GM19238 (cell line): ENCODE measurements around the gene TIMM8B.
A peak's percentile ranks its signal among the peaks of the same experiment; 100 is the strongest.
"Not testable (repeated sequence)": the region's sequence is repeated elsewhere in the genome, so short reads cannot be mapped to it uniquely, and the experiment has no call there.

Experiments
- DNase-seq: peaks from one replicate; pipeline ENCODE4 v3.0.0; 2011; ENCODE audit warnings: low spot score; ENCODE audit not compliant: insufficient read length

TIMM8B gene, protein sequence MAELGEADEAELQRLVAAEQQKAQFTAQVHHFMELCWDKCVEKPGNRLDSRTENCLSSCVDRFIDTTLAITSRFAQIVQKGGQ

DNA sequence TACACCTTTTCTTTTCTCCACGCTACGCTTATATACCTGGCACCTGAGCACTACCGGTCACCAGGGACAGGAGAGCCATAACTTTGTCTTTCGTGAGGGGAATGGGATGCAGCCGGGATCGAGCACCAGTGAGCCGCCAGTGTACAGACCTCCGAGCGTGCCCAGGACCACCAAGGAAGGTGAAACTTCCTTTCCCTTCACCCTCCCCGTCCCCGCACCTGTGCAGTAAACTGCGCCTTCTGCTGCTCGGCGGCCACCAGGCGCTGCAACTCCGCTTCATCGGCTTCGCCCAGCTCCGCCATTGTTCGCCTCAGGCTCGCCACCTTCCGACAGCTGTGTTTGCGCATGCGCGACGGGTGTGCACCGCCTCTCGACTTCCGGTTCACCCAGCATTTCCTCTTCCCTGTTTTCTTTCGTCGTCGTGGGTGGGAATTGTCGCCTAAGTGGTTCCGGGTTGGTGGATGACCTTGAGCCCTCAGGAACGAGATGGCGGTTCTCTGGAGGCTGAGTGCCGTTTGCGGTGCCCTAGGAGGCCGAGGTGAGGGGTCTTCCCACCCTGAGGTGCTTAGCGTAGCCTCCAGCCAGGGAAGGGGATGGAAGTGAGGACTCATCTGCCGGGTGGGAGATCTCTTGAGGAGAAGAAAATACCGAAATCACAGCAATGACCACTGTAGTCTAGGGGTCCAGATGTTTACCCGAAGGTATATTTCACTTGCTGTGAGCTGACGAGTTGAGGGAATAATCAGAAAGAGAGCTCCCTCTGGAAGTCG lies at the start of gene TIMM8B, which contains the start of gene SDHD:
Gene TIMM8B (minus strand): TSS at position 335 of the 770 bp plus-strand sequence. CDS start 33 bp downstream, at position 302.
Gene SDHD (plus strand): TSS at position 452 of the 770 bp plus-strand sequence. CDS start 35 bp downstream, at position 487.
- peak; percentile 85 for DNase-seq

GRCh38 chr11:112134473-112134872 lies 47.9 kb upstream of the TIMM8B start:
- DNase-seq = no peak

DNA sequence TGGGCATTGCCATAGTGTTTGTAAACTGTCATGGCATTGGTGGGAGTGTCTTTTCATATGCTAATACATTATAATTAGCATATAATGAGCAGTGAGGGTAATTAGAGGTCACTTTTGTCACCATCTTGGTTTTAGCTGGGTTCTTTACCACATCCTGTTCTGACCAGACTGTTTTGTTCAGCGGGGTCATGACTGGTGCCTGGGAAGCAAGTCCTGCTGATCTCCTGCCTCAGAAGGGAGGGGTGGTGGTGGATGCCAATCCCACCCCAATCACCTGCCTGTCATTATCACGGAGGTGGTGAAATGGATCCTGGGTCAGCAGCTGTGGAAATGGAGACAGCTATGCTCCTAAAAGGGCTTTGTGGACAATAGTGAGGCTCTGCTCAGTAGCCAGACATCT lies 46.2 kb upstream of the TIMM8B start:
- DNase-seq = no peak

DNA sequence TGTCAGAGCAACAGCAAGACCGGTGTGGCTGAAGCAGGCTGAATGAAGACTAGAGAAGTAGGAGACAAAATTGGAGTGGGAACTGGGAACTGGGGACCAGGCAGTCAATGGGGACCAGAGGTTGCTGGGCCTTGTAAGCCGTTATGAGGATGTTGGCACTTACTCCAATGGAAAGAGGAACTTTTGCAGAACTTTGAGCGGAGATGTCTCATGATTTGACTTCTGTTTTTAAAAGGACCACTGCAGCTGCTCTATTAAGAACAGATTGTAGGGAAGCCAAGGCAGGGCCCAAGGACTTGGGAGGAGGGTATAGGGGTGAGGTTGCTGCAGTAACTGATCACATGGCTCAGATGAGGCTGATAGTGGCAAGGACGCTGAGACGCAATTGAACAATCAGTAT lies 43.1 kb upstream of the TIMM8B start:
- no peak for DNase-seq

DNA sequence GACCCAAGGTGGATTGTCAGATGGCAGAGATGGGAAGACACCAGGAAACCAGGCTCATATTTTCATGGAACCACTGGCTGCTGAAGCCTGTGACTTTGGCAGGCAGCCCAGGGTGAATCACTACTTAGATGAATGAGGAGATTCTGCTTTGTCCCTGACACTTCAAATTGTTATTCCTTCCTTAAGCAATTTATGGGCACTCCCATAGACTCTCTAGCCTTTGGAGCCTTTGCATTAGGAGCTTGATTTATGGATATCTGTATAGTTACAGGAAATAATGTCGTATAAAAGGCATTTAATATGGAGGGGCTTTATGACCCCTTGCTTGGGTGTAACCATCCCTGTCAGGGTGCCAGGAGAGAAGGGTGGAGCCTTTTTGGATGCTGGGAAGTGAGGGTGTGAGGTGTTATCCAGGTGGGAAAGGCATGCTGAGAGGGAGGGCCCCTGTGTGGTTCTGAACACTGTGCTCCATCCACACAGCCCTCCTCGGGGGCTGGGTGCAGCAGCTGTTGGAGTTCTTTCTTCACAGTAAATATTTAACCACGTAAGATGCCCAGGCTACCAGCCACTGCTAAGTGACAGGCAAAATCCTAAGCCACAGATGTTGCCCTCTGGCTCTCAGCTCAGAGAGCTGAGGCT lies 42.0 kb upstream of the TIMM8B start:
- DNase-seq = no peak

DNA sequence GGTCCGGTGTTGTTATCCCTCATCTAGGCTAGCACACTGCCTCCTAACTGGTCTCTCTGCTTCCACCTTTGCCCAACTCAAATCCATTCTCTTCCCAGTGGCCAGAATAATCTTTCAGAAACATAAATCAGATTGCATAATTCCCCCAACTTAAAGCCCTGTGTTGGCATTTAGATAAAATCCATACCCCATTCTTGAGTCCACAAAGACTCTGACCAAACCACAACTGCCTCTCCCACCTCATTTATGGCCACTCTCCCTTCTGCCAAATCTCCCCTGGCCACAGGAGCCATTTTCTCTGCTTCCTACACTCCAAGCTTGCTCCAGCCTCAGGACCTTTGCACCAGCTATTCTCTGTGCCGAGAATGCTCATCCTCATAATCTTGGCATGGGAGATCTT lies 40.5 kb upstream of the TIMM8B start:
- DNase-seq = no peak

DNA sequence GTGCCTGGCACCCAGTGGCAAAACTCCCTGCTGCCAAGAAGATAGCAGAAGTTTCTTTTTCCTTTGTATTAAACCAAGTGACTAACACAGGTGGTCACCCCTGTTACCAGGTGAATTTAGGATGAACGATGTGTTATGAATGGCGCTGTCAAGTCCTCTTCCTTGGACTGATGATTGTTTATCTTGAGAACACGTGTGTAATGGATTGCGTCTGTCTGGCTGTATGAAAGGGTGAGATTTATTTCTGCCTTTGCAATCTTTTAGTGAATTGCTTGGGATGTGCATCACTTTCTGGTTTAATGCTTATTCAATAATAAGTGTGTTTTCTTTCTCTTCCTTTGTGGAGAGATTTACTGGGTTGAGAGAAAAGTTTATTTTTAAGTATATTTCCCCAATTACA lies 36.6 kb upstream of the TIMM8B start:
- no peak for DNase-seq

DNA sequence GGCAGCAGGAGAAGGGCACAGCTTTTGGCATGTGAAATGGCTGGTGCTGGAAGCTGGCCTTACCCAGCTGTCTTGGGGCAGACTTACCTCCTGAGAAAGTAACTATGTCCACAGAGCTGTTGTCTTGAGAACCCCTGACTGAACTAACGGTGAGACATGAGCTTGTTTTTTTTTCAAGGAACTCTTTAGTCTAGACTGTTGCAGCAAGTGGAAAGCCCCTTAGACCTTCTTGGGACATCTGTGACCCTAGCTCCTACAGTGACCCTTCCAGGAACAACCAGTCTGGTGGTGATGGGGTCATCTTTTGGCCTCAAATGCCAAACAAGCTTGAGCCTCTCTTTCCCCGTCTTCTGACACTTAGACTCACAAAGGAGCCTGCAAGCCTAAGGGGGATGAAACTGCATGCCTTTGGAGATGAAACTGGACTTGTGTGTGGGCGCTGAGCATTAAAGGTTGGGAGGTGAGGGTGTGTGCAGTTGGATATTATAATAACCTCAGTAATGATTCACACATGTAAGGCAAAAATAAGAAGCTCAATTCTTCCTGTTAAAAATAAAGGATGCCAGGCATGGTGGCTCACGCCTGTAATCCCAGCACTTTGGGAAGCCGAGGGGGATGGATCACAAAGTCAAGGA lies 35.5 kb upstream of the TIMM8B start:
- DNase-seq = no peak

DNA sequence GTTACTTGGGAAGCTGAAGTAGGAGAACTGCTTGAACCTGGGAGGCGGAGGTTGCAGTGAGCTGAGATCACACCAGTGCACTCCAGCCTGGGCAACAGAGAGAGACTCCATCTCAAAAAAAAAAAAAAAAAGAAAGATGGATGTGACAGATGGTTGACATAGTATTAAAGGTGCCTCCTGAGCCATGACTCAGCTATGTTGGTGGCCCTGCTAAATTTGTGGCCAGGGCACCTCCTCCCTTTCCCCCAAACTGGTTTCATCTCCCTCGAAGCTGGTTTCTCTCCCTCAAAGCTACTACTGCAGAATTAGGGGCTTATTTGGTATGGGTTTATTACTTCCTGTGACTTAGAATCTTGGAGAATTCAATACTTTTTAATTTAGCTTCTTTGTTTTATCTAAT lies 31.6 kb upstream of the TIMM8B start:
- no peak for DNase-seq

DNA sequence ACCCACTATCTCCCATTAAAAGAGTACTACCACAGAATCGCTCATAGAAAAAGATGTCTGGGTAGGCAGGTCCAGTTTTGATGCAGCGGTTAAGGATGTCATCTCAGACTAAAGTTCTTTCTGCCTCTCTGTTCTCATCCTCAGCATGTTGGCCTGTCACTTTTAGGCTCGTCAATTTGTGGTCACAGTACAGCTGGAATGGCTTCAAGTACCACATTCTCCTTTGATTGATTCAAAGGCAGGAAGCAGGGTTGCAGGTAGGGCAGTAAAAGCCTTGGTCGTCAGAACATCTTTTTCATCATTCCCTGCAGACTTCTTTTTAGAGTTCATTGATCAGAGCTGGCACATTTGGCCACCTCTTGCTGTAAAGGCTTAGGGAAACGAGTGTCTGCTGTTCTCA lies 28.8 kb upstream of the TIMM8B start:
- DNase-seq = no peak

GRCh38 chr11:112114460-112114859 lies 27.9 kb upstream of the TIMM8B start:
- no peak for DNase-seq

GRCh38 chr11:112113539-112114457 lies 27.2 kb upstream of the TIMM8B start:
- no peak for DNase-seq

- no peak for DNase-seq
Observed at GRCh38 chr11:112106070-112106469, 19.5 kb upstream of the TIMM8B start.

- DNase-seq = no peak
Observed at GRCh38 chr11:112103446-112103845, 16.9 kb upstream of the TIMM8B start.

- DNase-seq = no peak
Observed at GRCh38 chr11:112100462-112100861, 13.9 kb upstream of the TIMM8B start.

GRCh38 chr11:112097734-112098528 lies 11.4 kb upstream of the TIMM8B start:
- DNase-seq = no peak

DNA sequence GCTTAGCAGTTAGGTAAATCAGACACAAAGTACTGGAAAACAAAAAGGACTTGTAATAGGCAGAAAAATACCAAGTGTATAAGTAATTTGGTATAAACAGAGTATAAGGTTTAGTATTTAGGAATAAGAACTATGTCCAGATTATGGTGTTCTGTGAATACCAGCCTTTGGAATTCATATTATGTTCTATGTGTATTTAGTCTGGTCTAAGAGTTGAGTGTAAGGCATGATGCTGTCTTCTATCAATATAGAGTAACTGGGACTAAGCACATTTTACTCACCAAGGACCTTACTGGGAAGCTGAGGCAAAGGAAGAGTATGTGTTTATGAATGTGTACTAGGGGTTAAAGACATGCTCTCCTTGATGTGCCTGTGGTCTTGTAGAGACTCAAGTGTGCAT lies 9.6 kb upstream of the TIMM8B start:
- DNase-seq = no peak

- DNase-seq = not testable (repeated sequence)
Observed at GRCh38 chr11:112095302-112095701, 8.7 kb upstream of the TIMM8B start.

- no peak for DNase-seq
Observed at GRCh38 chr11:112087212-112087611, 656 bp upstream of the TIMM8B start.

DNA sequence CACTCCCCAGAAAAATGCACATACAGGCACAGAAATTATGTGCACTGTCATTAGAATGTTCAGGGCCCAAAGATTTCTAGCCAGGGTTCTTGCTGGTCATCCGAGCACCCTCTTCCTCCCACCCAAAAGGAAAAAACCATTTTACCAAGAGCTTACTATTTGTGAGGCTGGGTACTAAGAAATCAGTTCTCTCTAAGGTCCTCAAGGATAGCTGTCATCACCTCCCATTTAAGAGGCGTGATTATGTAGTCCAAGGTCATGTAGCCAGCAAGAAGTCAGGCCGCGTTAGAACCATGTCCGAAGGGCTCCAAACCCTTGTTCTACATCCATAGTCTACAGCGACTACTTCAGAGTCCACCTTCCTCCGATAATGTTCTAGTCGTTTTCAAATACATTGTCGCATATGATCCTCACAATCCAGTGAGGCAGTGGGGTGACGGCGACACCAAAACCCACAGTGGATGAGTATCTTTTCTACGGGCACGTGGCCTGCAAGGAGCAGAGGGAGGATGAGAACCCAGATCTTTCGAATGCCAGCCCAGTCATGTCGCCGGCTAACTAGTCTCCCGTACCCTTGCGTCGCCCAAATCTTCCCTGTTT lies 634 bp downstream of the TIMM8B start:
- peak; percentile 21 for DNase-seq
